ENCODE measurements around the gene TMOD1.

TMOD1 gene

DNA sequence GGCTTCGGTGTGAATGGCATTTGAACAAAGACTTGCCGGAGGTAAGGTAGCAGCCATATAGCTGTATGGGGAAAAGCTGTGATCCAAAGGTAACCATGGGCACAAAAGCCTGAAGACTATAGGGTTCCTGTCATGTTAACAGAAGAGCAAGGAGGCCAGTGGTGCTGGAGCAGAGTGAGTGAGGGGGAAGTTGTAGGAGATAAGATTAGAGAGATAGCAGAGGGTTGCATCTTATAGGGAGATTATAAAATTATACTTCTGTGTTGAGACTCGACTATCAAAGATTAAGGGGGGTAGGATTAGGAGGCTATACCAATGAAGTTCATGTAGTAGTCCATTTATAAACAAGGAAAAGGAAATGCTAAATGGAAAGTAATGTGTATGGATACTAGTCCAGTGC is 135.4 kb downstream of the TMOD1 start:
- H3K9me2 ChIP-seq (ENCODE audit: low read depth, low read length): no peaks in the 10 kb centered on the region
- no peaks in the 10 kb centered on the region for H3K9me3 ChIP-seq (ENCODE audit: low read length)
- peak overlapping the region; percentile 68 for H3K4me2 ChIP-seq (ENCODE audit: low read length)
- no peaks in the 10 kb centered on the region for H3F3A ChIP-seq (ENCODE audit: insufficient read depth, low read length)
- H3K79me2 ChIP-seq (ENCODE audit: insufficient read depth, low read length): peaks cover 87% of the 10 kb centered on the region
- peak overlapping the region; percentile 37 for H3K4me3 ChIP-seq (ENCODE audit: low read depth, low read length, poor library complexity, severe bottlenecking)
- no peaks in the 10 kb centered on the region for H3K27me3 ChIP-seq (ENCODE audit: insufficient read depth, low read length)
- H3K36me3 ChIP-seq (ENCODE audit: insufficient read depth, low read length): peaks cover 23% of the 10 kb centered on the region; the same call in 1 of the 2 replicates
- H3K9ac ChIP-seq (ENCODE audit: low read length): peak overlapping the region; percentile 41; the same call in 1 of the 2 replicates
- H3K27ac ChIP-seq (ENCODE audit: low read depth, low read length, poor library complexity, severe bottlenecking): no peak overlapping the region
- peaks cover 43% of the 10 kb centered on the region for H3K4me1 ChIP-seq (ENCODE audit: insufficient read depth, low read length, severe bottlenecking)
- no peaks in the 10 kb centered on the region for H4K20me1 ChIP-seq (ENCODE audit: insufficient read depth, low read length)
- no peak for TF ChIP-seq EZH2 (IDR thresholded peaks at IDR 0.05; ENCODE audit: borderline replicate concordance, low read length)
- no peak overlapping the region for H2AFZ ChIP-seq (ENCODE audit: low read length)

DNA sequence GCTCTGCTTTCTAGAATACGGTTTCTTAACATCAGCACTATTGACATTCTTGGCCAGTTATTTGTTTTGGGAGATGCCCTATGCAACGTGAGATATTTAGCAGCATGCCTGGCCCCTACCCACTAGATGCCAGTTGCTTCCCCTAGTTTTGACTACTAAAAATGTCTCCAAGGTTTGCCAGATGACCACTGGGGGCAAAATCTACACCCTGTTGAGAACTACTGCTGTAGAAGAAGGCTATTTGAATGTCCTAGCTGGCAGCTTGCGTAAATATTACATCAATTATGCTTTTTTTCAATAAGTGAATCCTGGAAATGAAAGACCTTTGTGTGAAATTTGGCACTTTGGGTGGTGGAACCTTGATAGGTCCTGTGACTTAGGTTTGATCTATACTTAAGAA is 137.2 kb downstream of the TMOD1 start:
- H3K9ac ChIP-seq (ENCODE audit: low read length): no peak overlapping the region
- H3K9me3 ChIP-seq (ENCODE audit: low read length): no peaks in the 10 kb centered on the region
- no peaks in the 10 kb centered on the region for H3K27me3 ChIP-seq (ENCODE audit: insufficient read depth, low read length)
- no peak overlapping the region for H2AFZ ChIP-seq (ENCODE audit: low read length)
- H3K36me3 ChIP-seq (ENCODE audit: insufficient read depth, low read length): peaks cover 40% of the 10 kb centered on the region
- H3F3A ChIP-seq (ENCODE audit: insufficient read depth, low read length): no peaks in the 10 kb centered on the region
- H3K4me3 ChIP-seq (ENCODE audit: low read depth, low read length, poor library complexity, severe bottlenecking): no peak overlapping the region
- H3K4me1 ChIP-seq (ENCODE audit: insufficient read depth, low read length, severe bottlenecking): peaks cover 39% of the 10 kb centered on the region
- H3K79me2 ChIP-seq (ENCODE audit: insufficient read depth, low read length): peaks cover 88% of the 10 kb centered on the region
- no peak overlapping the region for H3K27ac ChIP-seq (ENCODE audit: low read depth, low read length, poor library complexity, severe bottlenecking)
- H3K4me2 ChIP-seq (ENCODE audit: low read length): no peak overlapping the region
- no peaks in the 10 kb centered on the region for H3K9me2 ChIP-seq (ENCODE audit: low read depth, low read length)
- TF ChIP-seq, protein P1, sequence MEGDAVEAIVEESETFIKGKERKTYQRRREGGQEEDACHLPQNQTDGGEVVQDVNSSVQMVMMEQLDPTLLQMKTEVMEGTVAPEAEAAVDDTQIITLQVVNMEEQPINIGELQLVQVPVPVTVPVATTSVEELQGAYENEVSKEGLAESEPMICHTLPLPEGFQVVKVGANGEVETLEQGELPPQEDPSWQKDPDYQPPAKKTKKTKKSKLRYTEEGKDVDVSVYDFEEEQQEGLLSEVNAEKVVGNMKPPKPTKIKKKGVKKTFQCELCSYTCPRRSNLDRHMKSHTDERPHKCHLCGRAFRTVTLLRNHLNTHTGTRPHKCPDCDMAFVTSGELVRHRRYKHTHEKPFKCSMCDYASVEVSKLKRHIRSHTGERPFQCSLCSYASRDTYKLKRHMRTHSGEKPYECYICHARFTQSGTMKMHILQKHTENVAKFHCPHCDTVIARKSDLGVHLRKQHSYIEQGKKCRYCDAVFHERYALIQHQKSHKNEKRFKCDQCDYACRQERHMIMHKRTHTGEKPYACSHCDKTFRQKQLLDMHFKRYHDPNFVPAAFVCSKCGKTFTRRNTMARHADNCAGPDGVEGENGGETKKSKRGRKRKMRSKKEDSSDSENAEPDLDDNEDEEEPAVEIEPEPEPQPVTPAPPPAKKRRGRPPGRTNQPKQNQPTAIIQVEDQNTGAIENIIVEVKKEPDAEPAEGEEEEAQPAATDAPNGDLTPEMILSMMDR (IDR thresholded peaks at IDR 0.05; ENCODE audit: low read length): peak; percentile 31; the same call in 1 of the 2 replicates
- TF ChIP-seq EZH2 (IDR thresholded peaks at IDR 0.05; ENCODE audit: borderline replicate concordance, low read length): no peak
- H4K20me1 ChIP-seq (ENCODE audit: insufficient read depth, low read length): no peaks in the 10 kb centered on the region

DNA sequence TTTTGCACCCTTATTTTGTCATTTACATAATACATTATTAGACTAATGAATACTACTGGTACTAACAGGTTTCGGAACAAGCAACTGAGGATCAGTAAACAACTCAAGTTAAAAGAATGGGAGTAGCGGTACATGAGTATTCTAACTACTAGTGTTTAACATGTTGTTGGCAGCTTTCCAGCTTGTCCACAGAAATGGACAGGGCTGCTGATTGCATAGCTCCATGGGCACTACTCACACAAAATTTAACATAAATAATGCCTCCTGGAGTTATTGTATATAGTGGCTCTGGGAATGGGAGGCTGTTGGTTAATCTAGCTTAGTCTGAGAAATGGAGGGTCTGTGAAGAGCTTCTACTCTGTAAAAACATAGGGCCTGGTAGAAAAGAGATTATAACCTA is 138.9 kb downstream of the TMOD1 start:
- Histone ChIP-seq H3F3A (ENCODE audit: insufficient read depth, low read length) (no peaks in the 10 kb centered on the region), H3K36me3 (ENCODE audit: insufficient read depth, low read length) (peaks cover 56% of the 10 kb centered on the region), H3K79me2 (ENCODE audit: insufficient read depth, low read length) (peaks cover 72% of the 10 kb centered on the region), H3K27ac (ENCODE audit: low read depth, low read length, poor library complexity, severe bottlenecking) (no peak overlapping the region), H2AFZ (ENCODE audit: low read length) (no peak overlapping the region), H4K20me1 (ENCODE audit: insufficient read depth, low read length) (no peaks in the 10 kb centered on the region), H3K27me3 (ENCODE audit: insufficient read depth, low read length) (no peaks in the 10 kb centered on the region), H3K9me2 (ENCODE audit: low read depth, low read length) (no peaks in the 10 kb centered on the region), H3K9me3 (ENCODE audit: low read length) (no peaks in the 10 kb centered on the region), H3K4me1 (ENCODE audit: insufficient read depth, low read length, severe bottlenecking) (peaks cover 28% of the 10 kb centered on the region), H3K4me3 (ENCODE audit: low read depth, low read length, poor library complexity, severe bottlenecking) (no peak overlapping the region), H3K4me2 (ENCODE audit: low read length) (no peak overlapping the region), H3K9ac (ENCODE audit: low read length) (no peak overlapping the region)
- no peak for TF ChIP-seq EZH2 (IDR thresholded peaks at IDR 0.05; ENCODE audit: borderline replicate concordance, low read length)
- TF ChIP-seq, protein P1 (IDR thresholded peaks at IDR 0.05; ENCODE audit: low read length): no peak

DNA sequence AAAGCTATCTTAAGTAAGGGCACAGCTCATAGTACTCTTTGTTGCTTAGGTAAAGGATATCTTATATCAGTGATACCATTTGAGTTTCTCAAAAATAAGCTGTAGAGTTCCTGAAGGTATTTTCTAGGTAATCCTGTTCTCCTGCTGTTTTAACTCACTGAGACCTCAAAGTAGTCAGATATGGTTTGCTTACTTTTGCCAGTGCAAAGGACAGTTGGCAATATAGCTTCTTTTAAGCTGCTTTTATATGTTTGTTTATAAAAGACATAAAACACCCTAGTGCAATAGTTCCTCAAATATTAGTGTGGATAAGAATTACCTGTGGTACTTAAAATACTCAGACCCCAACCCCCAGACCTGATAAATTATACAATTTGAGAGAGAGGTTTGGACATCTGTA is 144.3 kb downstream of the TMOD1 start:
- H3K9me2 ChIP-seq (ENCODE audit: low read depth, low read length): no peaks in the 10 kb centered on the region
- H3K4me1 ChIP-seq (ENCODE audit: insufficient read depth, low read length, severe bottlenecking): no peaks in the 10 kb centered on the region
- H3K27ac ChIP-seq (ENCODE audit: low read depth, low read length, poor library complexity, severe bottlenecking): no peak overlapping the region
- H3K9me3 ChIP-seq (ENCODE audit: low read length): no peaks in the 10 kb centered on the region
- H2AFZ ChIP-seq (ENCODE audit: low read length): no peak overlapping the region
- H3K27me3 ChIP-seq (ENCODE audit: insufficient read depth, low read length): no peaks in the 10 kb centered on the region
- TF ChIP-seq, protein P1 (IDR thresholded peaks at IDR 0.05; ENCODE audit: low read length): no peak
- TF ChIP-seq EZH2 (IDR thresholded peaks at IDR 0.05; ENCODE audit: borderline replicate concordance, low read length): no peak
- H3K4me3 ChIP-seq (ENCODE audit: low read depth, low read length, poor library complexity, severe bottlenecking): no peak overlapping the region
- H3K4me2 ChIP-seq (ENCODE audit: low read length): no peak overlapping the region
- no peaks in the 10 kb centered on the region for H3F3A ChIP-seq (ENCODE audit: insufficient read depth, low read length)
- H3K9ac ChIP-seq (ENCODE audit: low read length): no peak overlapping the region
- H3K79me2 ChIP-seq (ENCODE audit: insufficient read depth, low read length): peaks cover 20% of the 10 kb centered on the region
- no peaks in the 10 kb centered on the region for H4K20me1 ChIP-seq (ENCODE audit: insufficient read depth, low read length)
- H3K36me3 ChIP-seq (ENCODE audit: insufficient read depth, low read length): peaks cover 91% of the 10 kb centered on the region
